PFSK-1 (cell line): ENCODE measurements around the gene BRINP1.

Source experiments
- FOXP2 ChIP-seq: optimal IDR thresholded peaks from 2 replicates; pipeline ENCODE3; 2011; ENCODE audit warnings: borderline replicate concordance, control low read depth, inconsistent platforms; ENCODE audit not compliant: insufficient read depth; ENCODE audit errors: extremely low read length, extremely low read depth
- POLR2AphosphoS5 ChIP-seq: IDR thresholded peaks from 2 replicates; pipeline ENCODE4 v1.6.1; 2012; ENCODE audit warnings: low read depth, mild to moderate bottlenecking, control low read depth, low read length, moderate library complexity
- REST ChIP-seq, 2 experiments: IDR thresholded peaks; 2 replicates each; pipeline versions ENCODE4 v1.6.1 to v1.8.0; 2011 to 2012; ENCODE audit warnings: low read depth in 2 of 2, low read length in 2 of 2, control low read depth in 1 of 2, inconsistent platforms in 1 of 2, mild to moderate bottlenecking in 1 of 2, moderate library complexity in 1 of 2; ENCODE audit not compliant: insufficient read depth in 1 of 2
- SIN3A ChIP-seq: IDR thresholded peaks from 2 replicates; pipeline ENCODE4 v1.6.1; 2012; ENCODE audit warnings: mild to moderate bottlenecking, low read length, moderate library complexity, borderline replicate concordance; ENCODE audit not compliant: insufficient read depth
- TAF1 ChIP-seq: IDR thresholded peaks from 2 replicates; pipeline ENCODE4 v1.6.1; 2012; ENCODE audit warnings: low read length, control low read depth, borderline replicate concordance; ENCODE audit not compliant: insufficient read depth

The BRINP1 gene

GRCh38 chr9:119409552-119409951, 40.3 kb upstream of the BRINP1 start:
- no peak for TF ChIP-seq POLR2AphosphoS5
- TF ChIP-seq REST (IDR thresholded peaks at IDR 0.05; ENCODE audit: insufficient read depth in 1 of 2, low read depth in 2 of 2, low read length in 2 of 2), result no peak
- no peak for TF ChIP-seq FOXP2

- TF ChIP-seq TAF1 (no peak), REST (IDR thresholded peaks at IDR 0.05; ENCODE audit: insufficient read depth in 1 of 2, low read depth in 2 of 2, low read length in 2 of 2) (no peak)
Measured at GRCh38 chr9:119400606-119401005, 31.4 kb upstream of the BRINP1 start.

GRCh38 chr9:119398350-119398749, 29.1 kb upstream of the BRINP1 start:
- TF ChIP-seq FOXP2 (no peak), POLR2AphosphoS5 (no peak)

- no peak for TF ChIP-seq FOXP2
- no peak for TF ChIP-seq TAF1
- no peak for TF ChIP-seq POLR2AphosphoS5
Measured at GRCh38 chr9:119391878-119392277, 22.6 kb upstream of the BRINP1 start.

- TF ChIP-seq FOXP2 (no peak), TAF1 (no peak), SIN3A (no peak), REST (IDR thresholded peaks at IDR 0.05; ENCODE audit: insufficient read depth in 1 of 2, low read depth in 2 of 2, low read length in 2 of 2) (no peak), POLR2AphosphoS5 (no peak)
Measured at GRCh38 chr9:119375892-119376291, 6.7 kb upstream of the BRINP1 start.

- TF ChIP-seq FOXP2 (no peak), TAF1 (no peak), POLR2AphosphoS5 (no peak), REST (IDR thresholded peaks at IDR 0.05; ENCODE audit: insufficient read depth in 1 of 2, low read depth in 2 of 2, low read length in 2 of 2) (no peak), SIN3A (no peak)
Measured at GRCh38 chr9:119372951-119373350, 3.7 kb upstream of the BRINP1 start.
